SK-N-SH treated with all-trans-retinoic acid at 6 μM for 48 hours (cell line): Measurements from ENCODE around the gene METRNL.

ENCODE experiments used
- ARNTL ChIP-seq: fragments of 450-650 bp; formaldehyde crosslinking; IDR thresholded peaks from 2 replicates; pipeline ENCODE4 v1.5.0; 2020; ENCODE audit warnings: low read depth, mild to moderate bottlenecking, moderate library complexity, borderline replicate concordance
- CREB5 ChIP-seq: fragments of 250-450 bp; sonication (Bioruptor Pico); IDR thresholded peaks from 2 replicates; pipeline ENCODE4 v1.5.1; 2020; ENCODE audit warnings: low read depth, mild to moderate bottlenecking, moderate library complexity
- CSDC2 ChIP-seq: fragments of 250-450 bp; sonication (Bioruptor Pico); IDR thresholded peaks from 2 replicates; pipeline ENCODE4 v1.5.0; 2020; ENCODE audit warnings: mild to moderate bottlenecking, moderate library complexity
- CSRNP3 ChIP-seq: fragments of 250-450 bp; sonication (Bioruptor Pico); IDR thresholded peaks from 2 replicates; pipeline ENCODE4 v1.5.1; 2021; ENCODE audit warnings: mild to moderate bottlenecking, moderate library complexity
- ZC3H10 ChIP-seq: fragments of 250-450 bp; sonication (Bioruptor Pico); IDR thresholded peaks from 2 replicates; pipeline ENCODE4 v1.5.1; 2021; ENCODE audit warnings: mild to moderate bottlenecking, moderate library complexity
- ZFP30 ChIP-seq: fragments of 450-650 bp; formaldehyde crosslinking; IDR thresholded peaks from 2 replicates; pipeline ENCODE4 v1.5.0; 2022; ENCODE audit warnings: mild to moderate bottlenecking, moderate library complexity
- ZNF70 ChIP-seq: fragments of 450-650 bp; formaldehyde crosslinking; IDR thresholded peaks from 2 replicates; pipeline ENCODE4 v1.5.0; 2020; ENCODE audit warnings: mild to moderate bottlenecking, moderate library complexity
- ZNF8 ChIP-seq: fragments of 450-650 bp; formaldehyde crosslinking; IDR thresholded peaks from 2 replicates; pipeline ENCODE4 v1.5.0; 2020; ENCODE audit warnings: mild to moderate bottlenecking, moderate library complexity
- TF ChIP-seq, protein P1 (sequence below): fragments of 250-450 bp; sonication (Bioruptor Pico); IDR thresholded peaks from 2 replicates; pipeline ENCODE4 v1.8.0; 2020; ENCODE audit warnings: mild to moderate bottlenecking, moderate library complexity, borderline replicate concordance
- TF ChIP-seq, protein P2 (sequence below): fragments of 250-450 bp; sonication (Bioruptor Pico); IDR thresholded peaks from 2 replicates; pipeline ENCODE4 v1.8.0; 2021; ENCODE audit warnings: low read depth, mild to moderate bottlenecking, moderate library complexity, borderline replicate concordance

DNA sequence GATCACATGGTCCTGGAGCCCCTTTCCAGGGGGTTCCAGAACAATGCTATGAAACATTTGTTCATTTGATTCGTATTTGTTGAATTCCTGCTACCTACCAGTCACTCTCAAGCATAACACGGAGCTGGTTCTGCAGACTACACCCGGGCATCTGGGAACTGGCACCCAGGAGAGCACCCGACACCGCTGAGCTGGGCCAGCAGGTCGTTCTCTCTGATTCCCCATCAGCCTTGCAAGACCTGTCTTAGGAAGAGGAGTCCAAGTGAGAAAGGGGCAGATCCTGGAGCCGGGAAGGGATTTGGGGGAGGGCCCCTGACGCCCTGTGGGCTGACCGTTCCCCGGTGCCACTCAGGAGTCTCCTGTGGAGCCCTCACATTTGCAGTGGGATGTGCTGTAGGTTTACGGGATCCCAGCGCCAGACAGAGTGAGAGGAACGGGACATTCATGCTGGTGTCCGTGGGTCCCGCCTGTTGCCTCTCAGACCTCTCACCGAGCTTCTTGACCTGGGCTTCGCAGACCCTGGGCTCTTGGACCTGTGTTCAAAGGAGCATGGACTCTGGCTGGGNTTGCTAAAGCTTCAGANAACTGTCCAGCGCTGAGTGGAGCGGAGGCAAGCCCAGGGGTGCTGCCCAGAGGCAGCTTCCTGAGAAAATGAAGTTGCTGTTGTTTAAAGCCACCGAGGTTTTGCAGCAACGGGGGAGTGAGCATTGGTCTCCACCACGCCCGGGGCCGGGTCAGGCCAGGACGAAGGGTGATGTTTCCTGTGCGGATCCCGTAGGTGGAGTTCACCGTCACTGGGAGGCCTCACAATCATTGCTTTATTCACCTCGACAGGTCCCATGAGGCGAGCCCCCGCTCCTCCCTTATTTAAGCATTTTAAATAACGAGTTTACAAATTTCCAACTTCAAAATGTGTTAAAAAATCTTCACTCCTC is 49.2 kb downstream of the METRNL start:
- TF ChIP-seq ZNF70 (CRISPR knock-in tag), result no peak
- TF ChIP-seq, protein P1, sequence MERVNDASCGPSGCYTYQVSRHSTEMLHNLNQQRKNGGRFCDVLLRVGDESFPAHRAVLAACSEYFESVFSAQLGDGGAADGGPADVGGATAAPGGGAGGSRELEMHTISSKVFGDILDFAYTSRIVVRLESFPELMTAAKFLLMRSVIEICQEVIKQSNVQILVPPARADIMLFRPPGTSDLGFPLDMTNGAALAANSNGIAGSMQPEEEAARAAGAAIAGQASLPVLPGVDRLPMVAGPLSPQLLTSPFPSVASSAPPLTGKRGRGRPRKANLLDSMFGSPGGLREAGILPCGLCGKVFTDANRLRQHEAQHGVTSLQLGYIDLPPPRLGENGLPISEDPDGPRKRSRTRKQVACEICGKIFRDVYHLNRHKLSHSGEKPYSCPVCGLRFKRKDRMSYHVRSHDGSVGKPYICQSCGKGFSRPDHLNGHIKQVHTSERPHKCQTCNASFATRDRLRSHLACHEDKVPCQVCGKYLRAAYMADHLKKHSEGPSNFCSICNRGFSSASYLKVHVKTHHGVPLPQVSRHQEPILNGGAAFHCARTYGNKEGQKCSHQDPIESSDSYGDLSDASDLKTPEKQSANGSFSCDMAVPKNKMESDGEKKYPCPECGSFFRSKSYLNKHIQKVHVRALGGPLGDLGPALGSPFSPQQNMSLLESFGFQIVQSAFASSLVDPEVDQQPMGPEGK (CRISPR knock-in tag), result no peak
- TF ChIP-seq CSRNP3 (CRISPR knock-in tag), result no peak
- no peak for TF ChIP-seq ZNF8 (CRISPR knock-in tag)
- no peak for TF ChIP-seq ZC3H10 (CRISPR knock-in tag)
- no peak for TF ChIP-seq ZFP30
- TF ChIP-seq ARNTL, result no peak
- no peak for TF ChIP-seq CREB5 (CRISPR knock-in tag)
- TF ChIP-seq, protein P2, sequence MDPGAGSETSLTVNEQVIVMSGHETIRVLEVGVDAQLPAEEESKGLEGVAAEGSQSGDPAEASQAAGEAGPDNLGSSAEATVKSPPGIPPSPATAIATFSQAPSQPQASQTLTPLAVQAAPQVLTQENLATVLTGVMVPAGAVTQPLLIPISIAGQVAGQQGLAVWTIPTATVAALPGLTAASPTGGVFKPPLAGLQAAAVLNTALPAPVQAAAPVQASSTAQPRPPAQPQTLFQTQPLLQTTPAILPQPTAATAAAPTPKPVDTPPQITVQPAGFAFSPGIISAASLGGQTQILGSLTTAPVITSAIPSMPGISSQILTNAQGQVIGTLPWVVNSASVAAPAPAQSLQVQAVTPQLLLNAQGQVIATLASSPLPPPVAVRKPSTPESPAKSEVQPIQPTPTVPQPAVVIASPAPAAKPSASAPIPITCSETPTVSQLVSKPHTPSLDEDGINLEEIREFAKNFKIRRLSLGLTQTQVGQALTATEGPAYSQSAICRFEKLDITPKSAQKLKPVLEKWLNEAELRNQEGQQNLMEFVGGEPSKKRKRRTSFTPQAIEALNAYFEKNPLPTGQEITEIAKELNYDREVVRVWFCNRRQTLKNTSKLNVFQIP (CRISPR knock-in tag), result no peak
- TF ChIP-seq CSDC2 (CRISPR knock-in tag), result no peak
